Gastroesophageal sphincter (tissue), 4 donors: ENCODE data around the gene ALDOC. TPM values are rescaled to one million over a fixed set of nuclear protein-coding genes. Genes with fewer than 3 reads are reported as not detected.

Experiments
- ATAC-seq: fragments of 150-250 bp; one replicate; pipeline ENCODE4 v1.9.1; 2016; ENCODE audit warnings: mild to moderate bottlenecking, moderate library complexity
- H3K27ac ChIP-seq, 4 donors: fragments of 200-600 bp; sonication (generic) in 3 of 4; 1 replicate in 3 of 4; 2 replicates in 1 of 4; pipeline ENCODE4 v1.5.1; 2016 to 2019
- H3K27me3 ChIP-seq: fragments of 200-600 bp; sonication (generic); one replicate; pipeline ENCODE4 v1.5.1; 2019
- H3K36me3 ChIP-seq, 2 donors: fragments of 200-600 bp; sonication (generic); one replicate each; pipeline ENCODE4 v1.5.1; 2019; ENCODE audit warnings: control low read depth in 1 of 2
- H3K4me1 ChIP-seq, 3 donors: fragments of 200-600 bp; sonication (generic); 1 replicate in 2 of 3; 2 replicates in 1 of 3; pipeline ENCODE4 v1.5.1; 2016 to 2019; ENCODE audit warnings: control low read depth in 2 of 3
- H3K4me3 ChIP-seq, 2 donors: fragments of 200-600 bp; sonication (generic); one replicate each; pipeline ENCODE4 v1.5.1; 2019; ENCODE audit warnings: mild to moderate bottlenecking in 1 of 2, moderate library complexity in 1 of 2
- H3K9me3 ChIP-seq, 3 donors: fragments of 200-600 bp; sonication (generic); one replicate each; pipeline ENCODE4 v1.5.1; 2017 to 2019; ENCODE audit warnings: control low read depth in 2 of 3
- CTCF ChIP-seq, 4 experiments: fragments of 200-600 bp in 2 of 4; fragments of 450-650 bp in 2 of 4; sonication (generic) in 1 of 4; IDR thresholded peaks; one replicate each; pipeline ENCODE4 v1.5.1; 2017 to 2019; ENCODE audit warnings: antibody characterized with exemption in 4 of 4, mild to moderate bottlenecking in 2 of 4, moderate library complexity in 2 of 4
- EP300 ChIP-seq: sonication (generic); formaldehyde crosslinking; IDR thresholded peaks from one replicate; pipeline ENCODE4 v1.6.1; 2017; ENCODE audit warnings: antibody characterized with exemption, mild to moderate bottlenecking
- POLR2A ChIP-seq, 2 donors: fragments of 450-650 bp; IDR thresholded peaks; one replicate each; pipeline ENCODE4 v1.6.1; 2017; ENCODE audit warnings: antibody characterized with exemption in 2 of 2, mild to moderate bottlenecking in 2 of 2, moderate library complexity in 1 of 2
- POLR2AphosphoS5 ChIP-seq: sonication (generic); formaldehyde crosslinking; IDR thresholded peaks from one replicate; pipeline ENCODE4 v1.6.1; 2017; ENCODE audit warnings: antibody characterized with exemption
- WGBS, 2 donors: methylation state at CpG; one replicate each; pipeline ENCODE4 v1.1.5; 2018; ENCODE audit warnings: low coverage in 1 of 2; 5-methylcytosine and 5-hydroxymethylcytosine counted together
- total RNA-seq, 4 donors: library from RNA; depleted of rRNA; stranded (reverse); fragments of >200 nt; gene quantifications; one replicate each; pipeline ENCODE4 v1.1.0, GENCODE V29; 2016

Gene ALDOC
- total RNA-seq, 4 donors from 2014 or later, result 29.1 to 46.5 (median 37.7) TPM

- ATAC-seq, result no peak
- H3K27me3 ChIP-seq, result no peaks in the 10 kb centered on the region
- WGBS, 2 donors, result 58 to 62% methylated on average over 3 to 4 of the region's 6 CpGs
- no peaks in the 10 kb centered on the region for H3K9me3 ChIP-seq
- H3K4me3 ChIP-seq, result no peak overlapping the region
- H3K4me1 ChIP-seq, result peaks cover 0 to 28% (median 2%) of the 10 kb centered on the region in 3 donors
- TF ChIP-seq CTCF (IDR thresholded peaks at IDR 0.05), result no peak
- TF ChIP-seq POLR2A (IDR thresholded peaks at IDR 0.05), result no peak
- TF ChIP-seq EP300, result no peak
- no peak for TF ChIP-seq POLR2AphosphoS5
- H3K36me3 ChIP-seq, result peaks cover 0 to 19% of the 10 kb centered on the region in 2 donors
- H3K27ac ChIP-seq, result no peak overlapping the region
Measured at GRCh38 chr17:28545787-28546415, 30.8 kb downstream of the ALDOC start.

GRCh38 chr17:28545141-28545503 lies 31.6 kb downstream of the ALDOC start:
- 91 to 100% methylated on average over 1 to 2 of the region's 2 CpGs for WGBS, 2 donors
- H3K27ac ChIP-seq, result no peak overlapping the region
- H3K4me1 ChIP-seq, result peaks cover 0 to 20% (median 2%) of the 10 kb centered on the region in 3 donors
- no peak for ATAC-seq
- H3K4me3 ChIP-seq, result no peak overlapping the region
- H3K27me3 ChIP-seq, result no peaks in the 10 kb centered on the region
- peaks cover 0 to 19% of the 10 kb centered on the region in 2 donors for H3K36me3 ChIP-seq
- H3K9me3 ChIP-seq, result no peaks in the 10 kb centered on the region
- TF ChIP-seq POLR2A (IDR thresholded peaks at IDR 0.05) (no peak), CTCF (IDR thresholded peaks at IDR 0.05) (no peak), EP300 (no peak), POLR2AphosphoS5 (no peak)

GRCh38 chr17:28544402-28545140 lies 32.1 kb downstream of the ALDOC start:
- peaks cover 0 to 15% (median 2%) of the 10 kb centered on the region in 3 donors for H3K4me1 ChIP-seq
- TF ChIP-seq POLR2A (IDR thresholded peaks at IDR 0.05), result no peak
- no peak for TF ChIP-seq POLR2AphosphoS5
- no peak for TF ChIP-seq EP300
- no peak for ATAC-seq
- no peak overlapping the region for H3K27ac ChIP-seq
- no peaks in the 10 kb centered on the region for H3K9me3 ChIP-seq
- 72 to 85% methylated on average over 3 to 4 of the region's 4 CpGs for WGBS, 2 donors
- no peak overlapping the region for H3K4me3 ChIP-seq
- H3K36me3 ChIP-seq, result peaks cover 0 to 19% of the 10 kb centered on the region in 2 donors
- H3K27me3 ChIP-seq, result no peaks in the 10 kb centered on the region

- H3K4me1 ChIP-seq, result no peaks in the 10 kb centered on the region
- H3K36me3 ChIP-seq, result peaks cover 0 to 4% of the 10 kb centered on the region in 2 donors
- no peak for ATAC-seq
- H3K4me3 ChIP-seq, result no peak overlapping the region
- no peak overlapping the region for H3K27ac ChIP-seq
- TF ChIP-seq POLR2A (IDR thresholded peaks at IDR 0.05), result no peak
- TF ChIP-seq POLR2AphosphoS5, result no peak
- TF ChIP-seq EP300, result no peak
- TF ChIP-seq CTCF (IDR thresholded peaks at IDR 0.05), result no peak
- H3K9me3 ChIP-seq, result no peaks in the 10 kb centered on the region
- H3K27me3 ChIP-seq, result no peaks in the 10 kb centered on the region
- 82 to 87% methylated on average over 3 to 4 of the region's 4 CpGs for WGBS, 2 donors
Measured at GRCh38 chr17:28541439-28541838, 35.3 kb downstream of the ALDOC start.

GRCh38 chr17:28540231-28540630 lies 36.5 kb downstream of the ALDOC start:
- H3K4me1 ChIP-seq, result no peaks in the 10 kb centered on the region
- no peak for ATAC-seq
- no peaks in the 10 kb centered on the region for H3K27me3 ChIP-seq
- no CpG with 5 or more reads among the region's 4 CpGs for WGBS, 2 donors
- no peak overlapping the region for H3K4me3 ChIP-seq
- no peaks in the 10 kb centered on the region for H3K9me3 ChIP-seq
- no peaks in the 10 kb centered on the region for H3K36me3 ChIP-seq
- H3K27ac ChIP-seq, result no peak overlapping the region
- TF ChIP-seq EP300 (no peak), CTCF (IDR thresholded peaks at IDR 0.05) (no peak), POLR2AphosphoS5 (no peak), POLR2A (IDR thresholded peaks at IDR 0.05) (no peak)
